HepG2 (cell line): ENCODE data around the gene ANGPTL2. TPM values are rescaled to one million over a fixed set of nuclear protein-coding genes. Genes with fewer than 3 reads are reported as not detected.

ENCODE experiments used
- ADNP ChIP-seq: sonication (generic); formaldehyde crosslinking; IDR thresholded peaks from 2 replicates; pipeline ENCODE4 v1.4.0; 2020; ENCODE audit warnings: missing genetic modification reagents
- ATF7 ChIP-seq, 2 experiments: fragments of 450-650 bp in 1 of 2; sonication (generic) in 1 of 2; formaldehyde crosslinking in 1 of 2; IDR thresholded peaks; 2 replicates each; pipeline versions ENCODE4 v1.4.0 to v1.6.1; 2016 to 2020; ENCODE audit warnings: antibody characterized with exemption in 1 of 2, mild to moderate bottlenecking in 1 of 2, missing genetic modification reagents in 1 of 2
- BCLAF1 ChIP-seq: fragments of 450-650 bp; IDR thresholded peaks from 2 replicates; pipeline ENCODE4 v1.6.1; 2017; ENCODE audit warnings: mild to moderate bottlenecking
- CBX5 ChIP-seq: sonication (generic); formaldehyde crosslinking; IDR thresholded peaks from 2 replicates; pipeline ENCODE4 v1.4.0; 2020; ENCODE audit warnings: missing genetic modification reagents, borderline replicate concordance
- CCAR2 ChIP-seq: fragments of 200-400 bp; formaldehyde crosslinking; optimal IDR thresholded peaks from 2 replicates; pipeline ENCODE3; 2018; ENCODE audit warnings: low read depth, mild to moderate bottlenecking, low read length, moderate library complexity
- CHD2 ChIP-seq: IDR thresholded peaks from 2 replicates; pipeline ENCODE4 v1.6.1; 2011; ENCODE audit warnings: low read depth, low read length, improper control_type of control experiment
- ELF4 ChIP-seq: sonication (generic); formaldehyde crosslinking; IDR thresholded peaks from 2 replicates; pipeline ENCODE4 v1.5.0; 2020; ENCODE audit warnings: missing genetic modification reagents, mild to moderate bottlenecking, moderate library complexity, borderline replicate concordance
- FOXK1 ChIP-seq: sonication (generic); formaldehyde crosslinking; IDR thresholded peaks from 2 replicates; pipeline ENCODE4 v1.4.0; 2020; ENCODE audit warnings: low read depth, missing genetic modification reagents, borderline replicate concordance
- LBX2 ChIP-seq: sonication (generic); formaldehyde crosslinking; IDR thresholded peaks from 2 replicates; pipeline ENCODE4 v1.5.0; 2020; ENCODE audit warnings: missing genetic modification reagents, mild to moderate bottlenecking, borderline replicate concordance
- MTA3 ChIP-seq: sonication (generic); formaldehyde crosslinking; IDR thresholded peaks from 2 replicates; pipeline ENCODE4 v1.4.0; 2020; ENCODE audit warnings: missing genetic modification reagents
- NCOA2 ChIP-seq: sonication (generic); formaldehyde crosslinking; IDR thresholded peaks from 2 replicates; pipeline ENCODE4 v1.8.0; 2022; ENCODE audit warnings: inconsistent platforms
- PAWR ChIP-seq: sonication (generic); formaldehyde crosslinking; IDR thresholded peaks from 2 replicates; pipeline ENCODE4 v1.4.0; 2020; ENCODE audit warnings: missing genetic modification reagents, mild to moderate bottlenecking, borderline replicate concordance
- RARG ChIP-seq: sonication (generic); formaldehyde crosslinking; IDR thresholded peaks from 2 replicates; pipeline ENCODE4 v1.4.0; 2020; ENCODE audit warnings: low read depth, mild to moderate bottlenecking, missing genetic modification reagents
- SMAD9 ChIP-seq: sonication (generic); formaldehyde crosslinking; IDR thresholded peaks from 2 replicates; pipeline ENCODE4 v1.5.1; 2020; ENCODE audit warnings: mild to moderate bottlenecking, missing genetic modification reagents
- SMARCC2 ChIP-seq: fragments of 450-650 bp; IDR thresholded peaks from 2 replicates; pipeline ENCODE4 v1.6.1; 2017; ENCODE audit warnings: antibody characterized with exemption, mild to moderate bottlenecking
- SPEN ChIP-seq: sonication (generic); formaldehyde crosslinking; IDR thresholded peaks from 2 replicates; pipeline ENCODE4 v1.5.1; 2020; ENCODE audit warnings: low read depth, mild to moderate bottlenecking, missing genetic modification reagents
- TEF ChIP-seq: sonication (generic); formaldehyde crosslinking; IDR thresholded peaks from 2 replicates; pipeline ENCODE4 v1.5.0; 2020; ENCODE audit warnings: missing genetic modification reagents
- TRIM24 ChIP-seq: sonication (generic); formaldehyde crosslinking; IDR thresholded peaks from 2 replicates; pipeline ENCODE4 v1.8.0; 2022; ENCODE audit warnings: mild to moderate bottlenecking, missing genetic modification reagents
- ZBTB7B ChIP-seq: sonication (generic); formaldehyde crosslinking; IDR thresholded peaks from 2 replicates; pipeline ENCODE4 v1.4.0; 2020; ENCODE audit warnings: missing genetic modification reagents
- ZC3H13 ChIP-seq: sonication (generic); formaldehyde crosslinking; IDR thresholded peaks from 2 replicates; pipeline ENCODE4 v1.8.1; 2023; ENCODE audit warnings: mild to moderate bottlenecking, missing genetic modification reagents, moderate library complexity
- ZMYM3 ChIP-seq: sonication (generic); formaldehyde crosslinking; IDR thresholded peaks from 2 replicates; pipeline ENCODE4 v1.5.1; 2020; ENCODE audit warnings: mild to moderate bottlenecking, missing genetic modification reagents
- ZNF317 ChIP-seq: sonication (generic); formaldehyde crosslinking; IDR thresholded peaks from 2 replicates; pipeline ENCODE4 v1.5.0; 2020; ENCODE audit warnings: mild to moderate bottlenecking, missing genetic modification reagents
- ZNF343 ChIP-seq: sonication (generic); formaldehyde crosslinking; IDR thresholded peaks from 2 replicates; pipeline ENCODE4 v1.4.0; 2020; ENCODE audit warnings: mild to moderate bottlenecking, missing genetic modification reagents
- ZNF557 ChIP-seq: sonication (generic); formaldehyde crosslinking; IDR thresholded peaks from 2 replicates; pipeline ENCODE4 v1.4.0; 2020; ENCODE audit warnings: missing genetic modification reagents
- ZNF570 ChIP-seq: sonication (generic); formaldehyde crosslinking; IDR thresholded peaks from 2 replicates; pipeline ENCODE4 v1.4.0; 2020; ENCODE audit warnings: mild to moderate bottlenecking, missing genetic modification reagents, borderline replicate concordance
- polyA plus RNA-seq, 8 experiments: library from polyadenylated mRNA; depleted of rRNA in 3 of 8; stranded (reverse) in 7 of 8; unstranded in 1 of 8; fragments of >200 nt; fragmentation: Illumina TruSeq in 4 of 8; extraction: Trizol in 4 of 8; gene quantifications; 2 replicates each; pipeline versions ENCODE4 v1.2.1 to v1.2.3, GENCODE V29; 2011 to 2016; ENCODE audit warnings: low read depth in 4 of 8, missing spikeins in 1 of 8, mixed read lengths in 1 of 8; ENCODE audit not compliant: insufficient read depth in 1 of 8
- total RNA-seq, 5 experiments: library from RNA; depleted of rRNA; stranded (reverse); fragments of >200 nt; fragmentation: Illumina TruSeq; extraction: Trizol; gene quantifications; 2 replicates each; pipeline ENCODE4 v1.2.3, GENCODE V29; 2016; ENCODE audit warnings: low read depth in 1 of 5
- TF ChIP-seq, protein P1 (sequence below): sonication (generic); formaldehyde crosslinking; IDR thresholded peaks from 2 replicates; pipeline ENCODE4 v1.4.0; 2020; ENCODE audit warnings: mild to moderate bottlenecking, low read depth, missing genetic modification reagents

ANGPTL2 gene
- total and polyA plus RNA-seq, 2 of the 13 experiments (the other 11 are each of a cell fraction or from before 2014, with no cell fraction given) = 0.91 to 21.0 TPM

DNA sequence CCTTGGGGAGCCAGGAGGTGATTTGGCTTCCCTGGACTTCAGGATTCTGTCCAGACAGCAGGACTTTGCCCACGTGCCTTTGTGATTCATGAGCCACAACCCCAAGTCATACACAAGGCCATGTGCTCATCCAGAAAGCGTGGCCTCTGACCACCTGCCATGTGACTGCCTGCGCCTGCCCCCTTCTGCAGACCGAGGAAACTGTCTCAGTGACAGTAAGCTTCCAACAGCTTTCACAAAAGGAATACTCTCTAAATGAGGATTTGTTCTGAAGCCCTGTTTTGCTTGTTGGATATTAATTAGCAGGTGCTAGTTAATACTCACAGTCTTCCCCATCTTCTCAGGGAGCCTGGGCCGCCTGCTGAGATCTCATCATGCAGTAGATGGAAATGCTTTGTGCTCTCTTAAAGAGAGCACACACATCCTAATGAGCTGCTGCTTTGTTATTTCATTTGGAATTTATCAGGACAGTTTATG, 36.9 kb upstream of the ANGPTL2 start (continued):
- peak; percentile 83 for TF ChIP-seq ZC3H13 (CRISPR knock-in tag)
- TF ChIP-seq LBX2 = peak; percentile 98; the same call in 1 of the 2 replicates
- no peak for TF ChIP-seq CCAR2
- TF ChIP-seq SPEN (CRISPR knock-in tag) = peak; percentile 96
- no peak for TF ChIP-seq PAWR
- TF ChIP-seq ELF4 (CRISPR knock-in tag) = no peak; the same call in 1 of the 2 replicates
- TF ChIP-seq MTA3 (CRISPR knock-in tag) = no peak
- peak; percentile 47; the same call in 1 of the 2 replicates for TF ChIP-seq ZMYM3 (CRISPR knock-in tag)
- TF ChIP-seq ZNF557 (CRISPR knock-in tag) = peak; percentile 98
- TF ChIP-seq ZNF317 (CRISPR knock-in tag) = peak; percentile 94
- TF ChIP-seq ZNF570 (CRISPR knock-in tag) = 0 out of 2 replicates have a peak, but pooled peaks have one; percentile 62
- peak; percentile 31; the same call in 1 of the 2 replicates for TF ChIP-seq ADNP (CRISPR knock-in tag)
- TF ChIP-seq SMARCC2 = no peak
- TF ChIP-seq ZNF343 (CRISPR knock-in tag) = peak; percentile 94
- peak; percentile 81 for TF ChIP-seq NCOA2 (CRISPR knock-in tag)
- TF ChIP-seq CHD2 = no peak
- TF ChIP-seq CBX5 = peak; percentile 83; the same call in 1 of the 2 replicates
- TF ChIP-seq, protein P1, sequence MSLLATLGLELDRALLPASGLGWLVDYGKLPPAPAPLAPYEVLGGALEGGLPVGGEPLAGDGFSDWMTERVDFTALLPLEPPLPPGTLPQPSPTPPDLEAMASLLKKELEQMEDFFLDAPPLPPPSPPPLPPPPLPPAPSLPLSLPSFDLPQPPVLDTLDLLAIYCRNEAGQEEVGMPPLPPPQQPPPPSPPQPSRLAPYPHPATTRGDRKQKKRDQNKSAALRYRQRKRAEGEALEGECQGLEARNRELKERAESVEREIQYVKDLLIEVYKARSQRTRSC (CRISPR knock-in tag) = peak; percentile 98; the same call in 1 of the 2 replicates
- peak; percentile 95; the same call in 1 of the 2 replicates for TF ChIP-seq FOXK1 (CRISPR knock-in tag)
- TF ChIP-seq SMAD9 (CRISPR knock-in tag) = peak; percentile 99
- TF ChIP-seq ATF7 (IDR thresholded peaks at IDR 0.05) = no peak
- peak; percentile 75; the same call in 1 of the 2 replicates for TF ChIP-seq ATF7 (CRISPR knock-in tag; IDR thresholded peaks at IDR 0.05)
- TF ChIP-seq TRIM24 (CRISPR knock-in tag) = no peak
- TF ChIP-seq TEF (CRISPR knock-in tag) = peak; percentile 86
- TF ChIP-seq RARG = 0 out of 2 replicates have a peak, but pooled peaks have one; percentile 69
- TF ChIP-seq ZBTB7B (CRISPR knock-in tag) = peak; percentile 64; the same call in 1 of the 2 replicates
- TF ChIP-seq BCLAF1 = no peak
